H1 (cell line): ENCODE results near the gene NODAL. TPM values are rescaled to one million over a fixed set of nuclear protein-coding genes. Genes with fewer than 3 reads are reported as not detected.

Source experiments
- CTCF ChIA-PET: fragments of 300-600 bp; sonication (Branson Sonifier 250); formaldehyde crosslinking; loops from one replicate; lab custom pipeline; 2021; ENCODE audit not compliant: partially characterized antibody; lab: Charles Lee
- POLR2A ChIA-PET: fragments of 300-600 bp; sonication (Branson Sonifier 250); formaldehyde crosslinking; loops from one replicate; lab custom pipeline; 2021; ENCODE audit warnings: inconsistent platforms; ENCODE audit not compliant: partially characterized antibody; lab: Charles Lee
- DNase-seq, 2 experiments: peaks; one replicate each; pipeline versions ENCODE4 v3.0.0 to v3.0.0-alpha.2; 2010 to 2022; ENCODE audit warnings: low spot score in 2 of 2, low read depth in 1 of 2, mixed read lengths in 1 of 2
- FAIRE-seq: peaks from 2 replicates; lab custom pipeline; 2011; peaks lifted over from hg19 to GRCh38; lab: Jason Lieb, UNC
- H2AFZ ChIP-seq: 2 replicates; pipeline ENCODE4 v1.8.1; 2012; ENCODE audit warnings: low read length, inconsistent platforms
- H2AK5ac ChIP-seq: 2 replicates; pipeline ENCODE4 v1.6.1; 2013; ENCODE audit warnings: low read depth, low read length
- H2BK120ac ChIP-seq: replicated peaks from 2 replicates; pipeline ENCODE3; 2013; ENCODE audit warnings: low read depth, low read length, inconsistent platforms
- H2BK12ac ChIP-seq: 2 replicates; pipeline ENCODE4 v1.6.1; 2013; ENCODE audit warnings: low read depth, low read length
- H2BK15ac ChIP-seq: 2 replicates; pipeline ENCODE4 v1.6.1; 2013; ENCODE audit warnings: low read length
- H2BK20ac ChIP-seq: 2 replicates; pipeline ENCODE4 v1.6.1; 2013; ENCODE audit warnings: low read length
- H2BK5ac ChIP-seq: 2 replicates; pipeline ENCODE4 v1.6.1; 2013; ENCODE audit warnings: low read depth, low read length
- H3K14ac ChIP-seq: 2 replicates; pipeline ENCODE4 v1.6.1; 2013; ENCODE audit warnings: inconsistent platforms; ENCODE audit not compliant: insufficient read length
- H3K18ac ChIP-seq: 2 replicates; pipeline ENCODE4 v1.6.1; 2013; ENCODE audit warnings: low read length; ENCODE audit errors: extremely low read depth
- H3K23ac ChIP-seq: 2 replicates; pipeline ENCODE4 v1.6.1; 2013; ENCODE audit warnings: inconsistent platforms; ENCODE audit not compliant: insufficient read length
- H3K23me2 ChIP-seq: 2 replicates; pipeline ENCODE4 v1.6.1; 2013; ENCODE audit warnings: low read depth, low read length
- H3K27ac ChIP-seq: 2 replicates; pipeline ENCODE4 v1.6.1; 2011; ENCODE audit warnings: low read depth, low read length, inconsistent platforms
- H3K27me3 ChIP-seq, 4 experiments: replicated peaks in 1 of 4; 1 replicate in 1 of 4; 2 replicates in 3 of 4; pipeline versions ENCODE4 v1.6.1 to v1.8.1; 2011 to 2013; ENCODE audit warnings: low read length in 3 of 4, mild to moderate bottlenecking in 3 of 4, inconsistent platforms in 2 of 4, mixed read lengths in 2 of 4, moderate library complexity in 1 of 4; ENCODE audit not compliant: control insufficient read depth in 3 of 4, insufficient read depth in 3 of 4; ENCODE audit errors: extremely low read depth in 1 of 4
- H3K36me3 ChIP-seq, 4 experiments: 2 replicates each; pipeline versions ENCODE4 v1.6.1 to v1.8.1; 2011 to 2013; ENCODE audit warnings: mild to moderate bottlenecking in 4 of 4, low read length in 3 of 4, moderate library complexity in 2 of 4, control low read depth in 1 of 4, inconsistent platforms in 1 of 4; ENCODE audit not compliant: insufficient read depth in 4 of 4, control insufficient read depth in 2 of 4
- H3K4ac ChIP-seq: replicated peaks from 2 replicates; pipeline ENCODE3; 2013; ENCODE audit warnings: low read length, low read depth, mixed read lengths, inconsistent platforms; ENCODE audit not compliant: insufficient read length
- H3K4me1 ChIP-seq, 4 experiments: replicated peaks in 1 of 4; 1 replicate in 1 of 4; 2 replicates in 3 of 4; pipeline versions ENCODE4 v1.6.1 to v1.8.1; 2011 to 2013; ENCODE audit warnings: low read length in 3 of 4, inconsistent platforms in 2 of 4, mixed read lengths in 1 of 4; ENCODE audit not compliant: insufficient read depth in 4 of 4, control insufficient read depth in 3 of 4
- H3K4me2 ChIP-seq, 2 experiments: 2 replicates each; pipeline versions ENCODE4 v1.6.1 to v1.8.1; 2011 to 2013; ENCODE audit warnings: low read depth in 2 of 2, low read length in 2 of 2, control low read depth in 1 of 2, inconsistent platforms in 1 of 2, mild to moderate bottlenecking in 1 of 2; ENCODE audit not compliant: insufficient read depth in 1 of 2
- H3K4me3 ChIP-seq, 4 experiments: fragments of 200-600, 300-600 bp in 1 of 4; sonication (generic), shearing (Covaris generic), sonication (Bioruptor Twin) in 1 of 4; 2 replicates each; pipeline versions ENCODE4 v1.5.1 to v1.8.1; 2011 to 2016; ENCODE audit warnings: low read length in 4 of 4, low read depth in 3 of 4, control low read depth in 2 of 4, inconsistent platforms in 2 of 4, mild to moderate bottlenecking in 2 of 4, mixed read lengths in 1 of 4, moderate library complexity in 1 of 4; ENCODE audit not compliant: insufficient read depth in 2 of 4; ENCODE audit errors: extremely low read depth in 1 of 4
- H3K56ac ChIP-seq: replicated peaks from 2 replicates; pipeline ENCODE3; 2013; ENCODE audit warnings: low read depth, mild to moderate bottlenecking, mixed read lengths, low read length, inconsistent platforms; ENCODE audit not compliant: insufficient read length
- H3K79me1 ChIP-seq: 2 replicates; pipeline ENCODE4 v1.6.1; 2013; ENCODE audit warnings: low read depth, low read length, control low read depth
- H3K79me2 ChIP-seq, 2 experiments: 2 replicates each; pipeline versions ENCODE4 v1.6.1 to v1.8.1; 2012 to 2013; ENCODE audit warnings: low read length in 2 of 2, mild to moderate bottlenecking in 2 of 2, inconsistent platforms in 1 of 2; ENCODE audit not compliant: insufficient read depth in 2 of 2, control insufficient read depth in 1 of 2
- H3K9ac ChIP-seq, 4 experiments: replicated peaks in 1 of 4; 1 replicate in 1 of 4; 2 replicates in 3 of 4; pipeline versions ENCODE4 v1.6.1 to v1.8.1; 2011 to 2013; ENCODE audit warnings: low read depth in 3 of 4, low read length in 3 of 4, control low read depth in 2 of 4, mild to moderate bottlenecking in 2 of 4, moderate library complexity in 2 of 4, inconsistent platforms in 1 of 4; ENCODE audit errors: extremely low read depth in 1 of 4
- H3K9me3 ChIP-seq, 2 experiments: 2 replicates each; pipeline versions ENCODE4 v1.6.1 to v1.8.1; 2012 to 2013; ENCODE audit warnings: mild to moderate bottlenecking in 2 of 2, moderate library complexity in 2 of 2, control low read depth in 1 of 2, inconsistent platforms in 1 of 2, low read depth in 1 of 2, low read length in 1 of 2, mixed read lengths in 1 of 2; ENCODE audit not compliant: insufficient read depth in 2 of 2
- H4K20me1 ChIP-seq, 2 experiments: replicated peaks in 1 of 2; 2 replicates each; pipeline versions ENCODE3 to v1.8.1; 2011 to 2013; ENCODE audit warnings: inconsistent platforms in 2 of 2, low read length in 2 of 2, mild to moderate bottlenecking in 1 of 2; ENCODE audit not compliant: insufficient read depth in 2 of 2, control insufficient read depth in 1 of 2
- H4K5ac ChIP-seq: 2 replicates; pipeline ENCODE4 v1.6.1; 2013; ENCODE audit warnings: low read length, low read depth, mixed read lengths, inconsistent platforms; ENCODE audit not compliant: insufficient read length
- H4K8ac ChIP-seq: 2 replicates; pipeline ENCODE4 v1.8.0; 2013; ENCODE audit warnings: mild to moderate bottlenecking, moderate library complexity, low read length, inconsistent platforms; ENCODE audit not compliant: insufficient read depth; ENCODE audit errors: extremely low read depth
- H4K91ac ChIP-seq: replicated peaks from 2 replicates; pipeline ENCODE3; 2013; ENCODE audit warnings: low read length, mixed read lengths, inconsistent platforms; ENCODE audit not compliant: insufficient read length
- ATF2 ChIP-seq: IDR thresholded peaks from 2 replicates; pipeline ENCODE4 v1.6.1; 2012; ENCODE audit warnings: low read length, inconsistent platforms
- ATF3 ChIP-seq: IDR thresholded peaks from 2 replicates; pipeline ENCODE4 v1.6.1; 2011; ENCODE audit warnings: low read depth, mild to moderate bottlenecking, low read length; ENCODE audit not compliant: insufficient read depth
- CBX8 ChIP-seq: fragments of 300-800, 300-1000 bp; sonication (generic); IDR thresholded peaks from 2 replicates; pipeline ENCODE4 v1.7.1; 2016; ENCODE audit warnings: low read depth, low read length, borderline replicate concordance
- KDM4A ChIP-seq: IDR thresholded peaks from one replicate; pipeline ENCODE4 v1.7.1; 2012; ENCODE audit warnings: low read depth, mild to moderate bottlenecking, moderate library complexity, low read length, inconsistent platforms; ENCODE audit not compliant: severe bottlenecking
- MAX ChIP-seq: IDR thresholded peaks from 2 replicates; pipeline ENCODE4 v1.6.1; 2012; ENCODE audit warnings: inconsistent platforms
- SP2 ChIP-seq: IDR thresholded peaks from 2 replicates; pipeline ENCODE4 v1.6.1; 2012; ENCODE audit warnings: mild to moderate bottlenecking, low read length, inconsistent platforms
- WGBS, 2 experiments: shearing (Covaris generic) in 1 of 2; methylation state at CpG; one replicate each; pipeline versions ENCODE4 v1.1.6 to v1.1.7; 2013 to 2015; ENCODE audit warnings: low lambda C conversion rate in 2 of 2, mixed read lengths in 2 of 2, inconsistent platforms in 1 of 2, low coverage in 1 of 2, missing lambda C conversion rate in 1 of 2; ENCODE audit not compliant: insufficient replicate concordance in 2 of 2, insufficient coverage in 1 of 2, insufficient read length in 1 of 2; ENCODE audit errors: extremely low coverage in 1 of 2, missing lambda C conversion rate in 1 of 2; 5-methylcytosine and 5-hydroxymethylcytosine counted together
- polyA plus RNA-seq, 7 experiments: library from polyadenylated mRNA; depleted of rRNA in 3 of 7; stranded (reverse) in 5 of 7; unstranded in 2 of 7; fragments of >200 nt in 5 of 7; fragments of 200-250 nt in 2 of 7; gene quantifications; 1 replicate in 5 of 7; 2 replicates in 1 of 7; 4 replicates in 1 of 7; pipeline versions ENCODE4 v1.2.1 to v1.2.3, GENCODE V29; 2011 to 2013; ENCODE audit warnings: missing spikeins in 2 of 7, mixed read lengths in 2 of 7
- total RNA-seq: library from RNA; stranded (reverse); fragmentation: NEBNext Ultra II Directional; extraction: Animal tissue kit (Norgen Biotek cat#: 25700); gene quantifications from 2 replicates; pipeline ENCODE4 v1.2.1, GENCODE V29; 2021
- TF ChIP-seq, protein P1 (sequence below), 3 experiments: IDR thresholded peaks; 1 replicate in 2 of 3; 2 replicates in 1 of 3; pipeline versions ENCODE4 v1.5.1 to v1.6.1; 2011; ENCODE audit warnings: low read length in 3 of 3, mild to moderate bottlenecking in 3 of 3, inconsistent platforms in 2 of 3, low read depth in 1 of 3, moderate library complexity in 1 of 3; ENCODE audit not compliant: insufficient read depth in 1 of 3; ENCODE audit errors: control extremely low read depth in 1 of 3

NODAL gene
- total and polyA plus RNA-seq, 2 of the 8 experiments (the other 6 are each of a cell fraction or from before 2014, with no cell fraction given): 2.0 to 7.3 TPM

GRCh38 chr10:70475661-70476060, 34.2 kb upstream of the NODAL start:
- peaks cover 0 to 14% of the 10 kb centered on the region in 2 experiments; a peak in 2 of 4 replicates for H3K79me2 ChIP-seq
- H3K27ac ChIP-seq: no peak overlapping the region
- H3K14ac ChIP-seq: no peak overlapping the region
- POLR2A ChIA-PET: interaction anchor here (0.6 to 1.7 kb wide), 2 partner anchors 9 to 14 kb away, joined by 3 to 4 read pairs; no protein-coding TSS in a partner anchor
- H3K4me3 ChIP-seq: no peak overlapping the region
- no peak overlapping the region for H2BK12ac ChIP-seq
- no peak overlapping the region for H3K4ac ChIP-seq
- no peak overlapping the region for H2BK120ac ChIP-seq
- no peak overlapping the region for H2BK15ac ChIP-seq
- H3K79me1 ChIP-seq: no peaks in the 10 kb centered on the region; the same call in 1 of the 2 replicates
- H3K9me3 ChIP-seq: no peaks in the 10 kb centered on the region
- no peak overlapping the region for H2AFZ ChIP-seq
- no peak overlapping the region for H3K18ac ChIP-seq
- peaks cover 9 to 17% (median 14%) of the 10 kb centered on the region in 4 experiments for H3K4me1 ChIP-seq
- no peak overlapping the region for H3K4me2 ChIP-seq
- no peak overlapping the region for H3K56ac ChIP-seq
- H3K9ac ChIP-seq: no peak overlapping the region
- no peak overlapping the region for H2BK5ac ChIP-seq
- H4K8ac ChIP-seq: no peak overlapping the region
- H4K5ac ChIP-seq: no peak overlapping the region
- no peak overlapping the region for H2AK5ac ChIP-seq
- peaks cover 17% of the 10 kb centered on the region; the same call in 1 of the 2 replicates for H3K23me2 ChIP-seq
- H3K36me3 ChIP-seq: no peaks in the 10 kb centered on the region
- H3K23ac ChIP-seq: no peak overlapping the region
- CTCF ChIA-PET: interaction anchor here (0.6 to 43.0 kb wide), 10 partner anchors 10 to 352 kb away, joined by 3 to 908 read pairs (median 4); partner anchors contain the start of gene TYSND1
- no peak overlapping the region for H2BK20ac ChIP-seq
- no peak for FAIRE-seq
- WGBS, 2 experiments: 85% methylated on average over 8 of the region's 8 CpGs; no CpG with 5 or more reads in 1 of the 2 experiments
- DNase-seq: no peak
- H4K91ac ChIP-seq: no peak overlapping the region
- peaks cover 0 to 4% of the 10 kb centered on the region in 2 experiments for H4K20me1 ChIP-seq
- peaks cover 0 to 6% (median 2%) of the 10 kb centered on the region in 4 experiments; a peak in 4 of 7 replicates for H3K27me3 ChIP-seq
- TF ChIP-seq ATF2 (no peak), MAX (no peak), ATF3 (no peak), SP2 (no peak), KDM4A (no peak), CBX8 (no peak)
- TF ChIP-seq, protein P1, sequence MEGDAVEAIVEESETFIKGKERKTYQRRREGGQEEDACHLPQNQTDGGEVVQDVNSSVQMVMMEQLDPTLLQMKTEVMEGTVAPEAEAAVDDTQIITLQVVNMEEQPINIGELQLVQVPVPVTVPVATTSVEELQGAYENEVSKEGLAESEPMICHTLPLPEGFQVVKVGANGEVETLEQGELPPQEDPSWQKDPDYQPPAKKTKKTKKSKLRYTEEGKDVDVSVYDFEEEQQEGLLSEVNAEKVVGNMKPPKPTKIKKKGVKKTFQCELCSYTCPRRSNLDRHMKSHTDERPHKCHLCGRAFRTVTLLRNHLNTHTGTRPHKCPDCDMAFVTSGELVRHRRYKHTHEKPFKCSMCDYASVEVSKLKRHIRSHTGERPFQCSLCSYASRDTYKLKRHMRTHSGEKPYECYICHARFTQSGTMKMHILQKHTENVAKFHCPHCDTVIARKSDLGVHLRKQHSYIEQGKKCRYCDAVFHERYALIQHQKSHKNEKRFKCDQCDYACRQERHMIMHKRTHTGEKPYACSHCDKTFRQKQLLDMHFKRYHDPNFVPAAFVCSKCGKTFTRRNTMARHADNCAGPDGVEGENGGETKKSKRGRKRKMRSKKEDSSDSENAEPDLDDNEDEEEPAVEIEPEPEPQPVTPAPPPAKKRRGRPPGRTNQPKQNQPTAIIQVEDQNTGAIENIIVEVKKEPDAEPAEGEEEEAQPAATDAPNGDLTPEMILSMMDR (IDR thresholded peaks at IDR 0.05; ENCODE audit: control extremely low read depth in 1 of 3, insufficient read depth in 1 of 3, low read depth in 1 of 3, low read length in 3 of 3): no peak
